ENCODE measurements around the gene APRT.
"Not testable (repeated sequence)": the region's sequence is repeated elsewhere in the genome, so short reads cannot be mapped to it uniquely, and the experiment has no call there.

Gene APRT

GRCh38 chr16:88807626-88808453, 3.9 kb downstream of the APRT start:
- no peak for DNase-seq (ENCODE audit: low read depth)

DNA sequence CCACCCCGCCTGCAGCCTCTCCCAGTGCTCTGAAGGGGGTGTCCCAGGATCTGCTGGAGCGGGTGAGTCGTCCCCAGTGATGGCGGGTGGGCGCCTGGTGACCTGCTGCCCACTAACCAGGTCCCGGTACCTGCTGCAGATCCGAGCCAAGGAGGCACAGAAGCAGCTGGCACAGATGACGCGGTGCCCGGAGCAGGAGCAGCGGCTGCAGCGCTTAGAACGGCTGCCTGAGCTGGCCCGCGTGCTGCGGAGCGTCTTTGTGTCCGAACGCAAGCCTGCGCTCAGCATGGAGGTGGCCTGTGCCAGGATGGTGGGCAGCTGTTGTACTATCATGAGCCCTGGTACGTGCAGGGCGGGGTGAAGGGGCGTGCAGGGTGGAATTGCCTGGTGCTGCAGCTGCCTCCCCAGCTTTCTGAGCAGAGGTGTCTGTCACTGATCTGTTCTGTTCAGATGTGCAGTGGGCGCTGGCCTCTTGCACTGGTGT, 4.5 kb downstream of the APRT start:
- DNase-seq (ENCODE audit: low read depth): no peak

DNA sequence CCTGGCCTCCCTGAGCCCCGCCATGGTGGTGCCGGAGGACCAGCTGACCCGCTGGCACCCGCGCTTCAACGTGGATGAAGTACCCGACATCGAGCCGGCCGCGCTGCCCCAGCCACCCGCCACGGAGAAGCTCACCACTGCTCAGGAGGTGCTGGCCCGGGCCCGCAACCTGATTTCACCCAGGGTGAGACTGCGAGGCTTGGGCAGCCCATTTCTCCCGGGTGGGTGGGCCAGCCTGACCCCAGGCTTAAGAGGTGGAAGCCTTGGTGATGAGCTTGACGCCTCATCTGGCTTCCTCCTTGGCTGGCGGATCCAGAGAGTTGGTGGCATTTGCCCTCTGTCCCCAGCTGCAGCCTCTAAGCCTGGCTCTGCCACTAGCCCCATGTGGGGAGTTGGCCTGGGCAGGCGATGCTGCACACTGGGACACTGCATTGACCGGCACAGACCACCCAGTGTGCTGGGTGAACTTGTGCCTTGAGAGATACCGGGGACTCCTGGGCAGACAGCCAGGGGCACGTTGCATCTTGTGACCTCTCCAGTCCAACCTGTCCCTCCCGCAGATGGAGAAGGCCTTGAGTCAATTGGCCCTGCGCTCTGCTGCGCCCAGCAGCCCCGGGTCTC, 5.1 kb downstream of the APRT start:
- DNase-seq (ENCODE audit: low read depth): no peak

DNA sequence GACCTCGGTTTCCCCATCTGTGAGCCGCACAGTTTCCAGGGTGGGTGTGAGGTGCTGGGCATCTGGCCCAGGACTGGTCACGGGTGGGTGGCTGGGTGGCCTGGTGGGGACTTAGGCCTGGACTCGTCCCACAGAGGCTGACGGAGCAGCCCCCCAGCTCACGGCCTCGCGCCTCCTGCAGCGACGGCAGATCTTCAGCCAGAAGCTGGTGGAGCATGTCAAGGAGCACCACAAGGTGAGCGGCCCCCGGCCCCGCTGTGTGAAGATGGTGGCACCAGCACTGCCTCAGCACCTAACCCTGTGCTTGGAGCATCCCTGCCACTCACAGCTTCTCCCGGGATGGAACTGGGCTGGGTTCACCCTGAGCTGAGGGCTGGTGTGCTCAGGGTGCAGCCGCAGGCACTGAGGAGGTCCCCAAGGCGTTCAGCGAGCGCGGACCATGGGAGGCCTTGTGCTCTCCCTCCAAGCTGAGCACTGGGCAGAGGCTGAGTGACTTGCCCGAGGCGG, 5.8 kb downstream of the APRT start:
- DNase-seq (ENCODE audit: low read depth): no peak

DNA sequence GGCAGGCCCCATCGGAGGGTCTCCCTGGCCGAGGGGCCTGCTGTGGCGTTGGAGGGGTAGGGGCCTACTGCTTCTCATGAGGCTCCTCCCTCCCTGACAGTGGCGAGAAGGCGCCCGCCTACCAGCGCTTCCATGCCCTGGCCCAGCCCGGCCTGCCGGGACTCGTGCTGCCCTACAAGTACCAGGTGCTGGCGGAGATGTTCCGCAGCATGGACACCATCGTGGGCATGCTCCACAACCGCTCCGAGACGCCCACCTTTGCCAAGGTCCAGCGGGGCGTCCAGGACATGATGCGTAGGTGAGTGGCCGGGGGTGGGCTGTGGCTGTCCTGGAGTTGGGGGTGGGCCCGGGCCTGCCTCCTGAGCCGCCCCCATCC, 6.4 kb downstream of the APRT start:
- no peak for DNase-seq (ENCODE audit: low read depth)

DNA sequence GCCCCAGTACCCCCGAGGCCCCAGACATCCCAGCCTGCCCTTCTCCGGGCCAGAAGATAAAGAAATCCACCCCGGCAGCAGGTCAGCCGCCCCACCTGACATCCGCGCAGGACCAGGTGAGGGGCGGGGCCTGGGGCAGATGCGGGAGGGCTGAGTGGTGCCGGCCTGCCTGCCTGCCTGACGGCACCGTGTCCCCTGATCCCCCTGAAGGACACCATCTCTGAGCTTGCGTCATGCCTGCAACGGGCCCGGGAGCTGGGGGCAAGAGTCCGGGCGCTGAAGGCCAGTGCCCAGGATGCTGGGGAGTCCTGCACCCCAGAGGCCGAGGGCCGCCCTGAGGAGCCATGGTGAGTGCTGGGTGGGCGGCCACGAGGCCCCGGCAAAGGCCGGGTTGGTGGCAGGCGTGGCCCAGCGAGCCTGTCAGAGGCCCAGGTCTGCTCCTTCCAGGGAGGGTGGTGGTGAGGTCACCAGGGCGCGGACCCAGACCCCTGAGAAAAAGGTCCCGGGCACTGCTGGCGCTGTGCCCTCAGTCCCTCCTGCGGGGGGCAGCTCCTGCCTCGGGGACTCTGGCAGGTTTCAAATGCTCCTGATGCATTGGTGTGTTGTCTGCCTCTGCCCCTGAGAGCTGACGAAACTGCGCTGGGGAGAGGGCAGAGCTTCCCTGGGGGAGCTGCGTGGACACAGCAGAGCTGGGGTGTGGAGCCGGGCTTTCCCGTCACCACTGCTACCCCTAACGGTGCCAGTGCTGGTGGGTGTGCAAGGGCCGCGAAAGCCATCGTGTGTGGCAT, 7.0 kb downstream of the APRT start:
- DNase-seq (ENCODE audit: low read depth): no peak

DNA sequence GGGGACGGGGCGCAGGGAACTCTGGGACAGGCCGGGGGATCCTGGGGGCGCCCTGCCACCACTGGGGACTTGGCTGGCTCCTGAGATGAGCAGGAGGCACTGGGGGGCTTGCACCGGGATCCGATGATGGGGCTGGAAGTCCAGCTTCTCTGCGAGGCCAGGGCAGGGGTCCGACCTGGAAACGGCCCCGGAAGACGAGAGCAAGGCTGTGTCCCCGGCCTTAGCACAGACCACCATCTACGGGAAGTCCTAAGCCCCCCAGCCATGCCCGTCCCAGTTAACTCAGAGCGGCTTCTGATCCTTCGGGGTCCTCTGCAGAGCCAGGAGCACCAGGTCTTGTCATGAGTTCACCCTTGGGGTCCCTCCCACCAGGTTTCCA, 7.6 kb downstream of the APRT start:
- no peak for DNase-seq (ENCODE audit: low read depth)

DNA sequence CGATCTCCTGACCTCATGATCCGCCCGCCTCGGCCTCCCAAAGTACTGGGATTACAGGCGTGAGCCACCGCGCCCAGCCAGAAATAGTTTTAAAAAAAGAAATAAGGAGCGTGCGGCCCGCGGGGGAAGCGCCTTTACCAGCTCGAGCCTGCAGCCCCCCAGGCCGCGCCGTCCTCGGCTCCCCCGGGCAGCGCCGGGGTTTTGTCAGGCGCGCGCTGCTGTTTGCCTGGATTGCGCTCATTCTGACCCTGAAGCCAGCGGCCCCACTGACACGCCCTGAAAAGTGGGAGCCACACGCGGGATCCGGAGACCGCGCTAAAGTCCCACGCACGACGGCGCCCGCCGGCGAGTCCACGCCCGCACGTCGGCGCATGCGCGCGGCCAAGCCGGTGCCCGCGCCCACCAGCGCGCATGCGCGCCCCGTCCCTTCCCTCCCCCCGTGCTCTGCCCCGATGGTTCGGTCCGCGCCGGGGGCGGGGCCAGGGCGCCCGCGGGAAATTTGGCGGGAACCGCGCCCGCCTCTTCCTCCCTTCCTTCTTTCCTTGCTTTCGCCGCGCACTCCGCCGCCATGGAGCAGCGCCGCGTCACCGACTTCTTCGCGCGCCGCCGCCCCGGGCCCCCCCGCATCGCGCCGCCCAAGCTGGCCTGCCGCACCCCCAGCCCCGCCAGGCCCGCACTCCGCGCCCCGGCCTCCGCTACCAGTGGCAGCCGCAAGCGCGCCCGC, 8.3 kb downstream of the APRT start, which contains the start of gene CDT1:
TSS of gene CDT1 (plus strand) at position 526 of the 724 bp plus-strand sequence. CDS start at position 569, 43 bp downstream.
- DNase-seq (ENCODE audit: low read depth): peak; percentile 81

DNA sequence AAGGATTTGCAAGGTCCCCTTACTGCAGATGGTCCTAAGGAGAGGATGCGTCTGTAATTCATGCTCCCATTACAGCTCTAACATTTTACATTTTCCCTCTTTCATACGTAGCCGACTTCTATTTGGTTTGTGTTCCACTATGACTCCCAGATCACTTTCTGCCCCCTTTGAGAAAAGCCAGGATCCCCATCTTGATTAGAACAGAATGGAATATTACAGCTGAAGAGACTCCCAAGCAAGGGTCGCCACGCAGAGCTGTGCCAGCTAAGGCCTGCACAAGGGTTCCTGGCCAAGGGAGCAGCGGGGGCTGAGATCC, 11.5 kb downstream of the APRT start:
- no peak for DNase-seq (ENCODE audit: low read depth)

DNA sequence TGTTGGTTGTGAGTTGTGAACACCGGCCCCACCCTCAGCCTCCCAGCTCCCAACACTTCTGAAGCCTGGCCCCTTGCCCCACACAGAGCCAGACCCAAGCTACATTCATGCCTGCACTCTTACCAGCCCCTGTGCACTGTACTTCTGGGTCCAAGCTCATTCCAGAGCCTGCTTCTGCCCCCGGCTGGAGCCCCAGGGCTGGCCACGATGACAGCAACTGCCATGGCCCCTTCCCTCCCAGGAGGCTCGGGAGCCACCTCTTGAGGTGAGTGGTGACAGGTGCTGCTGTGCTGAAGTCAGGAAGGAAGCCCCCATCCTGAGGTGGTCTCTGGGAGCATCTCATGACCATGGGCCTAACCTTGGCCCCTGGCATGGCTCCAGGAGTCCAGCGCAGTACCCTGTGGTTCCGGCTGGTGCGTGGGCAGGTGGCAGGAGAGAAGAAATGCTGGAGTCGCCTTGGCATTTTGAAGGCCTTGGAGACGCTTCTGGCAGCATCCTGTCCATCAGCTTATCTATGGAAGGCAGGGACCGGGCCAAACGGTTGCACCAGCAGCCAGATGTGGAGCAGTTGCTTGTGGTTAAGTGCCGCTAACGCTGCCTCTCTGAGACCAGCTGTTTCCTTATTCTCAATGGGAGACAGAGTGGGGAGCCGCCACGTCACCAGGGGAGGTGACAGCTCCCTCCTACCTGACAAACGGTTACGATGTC, 12.0 kb downstream of the APRT start:
- no peak for DNase-seq (ENCODE audit: low read depth)

DNA sequence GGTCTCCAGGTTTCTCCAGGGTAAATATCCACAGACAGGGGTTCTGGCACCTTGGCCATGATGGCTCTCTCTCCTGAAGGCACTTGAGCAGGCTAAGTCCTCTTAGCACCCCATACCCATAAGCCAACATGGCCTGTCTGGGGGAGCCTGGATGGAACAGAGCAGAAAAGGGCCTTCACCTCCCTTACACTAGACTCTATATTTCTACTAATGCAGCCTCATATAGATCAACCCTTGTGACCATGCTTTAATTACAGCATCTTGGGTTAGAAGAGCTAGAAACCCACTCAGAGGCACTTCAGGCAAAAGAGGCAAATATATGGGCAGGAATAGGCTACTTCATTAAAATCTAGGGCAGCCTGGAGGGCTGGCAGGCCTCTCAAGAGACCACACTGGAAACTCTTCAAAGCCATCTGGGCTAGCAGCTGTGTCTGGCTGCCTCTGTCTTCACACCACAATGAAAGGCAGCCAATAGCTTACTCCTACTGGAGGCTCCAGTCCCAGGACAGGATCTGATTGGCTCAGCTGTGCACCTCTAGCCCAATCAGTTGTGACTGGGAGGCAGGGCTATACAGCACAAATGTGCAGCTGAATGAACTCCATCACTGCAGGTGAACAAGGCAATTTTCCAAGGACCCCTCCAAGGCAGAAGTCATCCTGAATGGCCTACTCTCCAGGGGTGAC, 12.8 kb downstream of the APRT start:
- no peak for DNase-seq (ENCODE audit: low read depth)

DNA sequence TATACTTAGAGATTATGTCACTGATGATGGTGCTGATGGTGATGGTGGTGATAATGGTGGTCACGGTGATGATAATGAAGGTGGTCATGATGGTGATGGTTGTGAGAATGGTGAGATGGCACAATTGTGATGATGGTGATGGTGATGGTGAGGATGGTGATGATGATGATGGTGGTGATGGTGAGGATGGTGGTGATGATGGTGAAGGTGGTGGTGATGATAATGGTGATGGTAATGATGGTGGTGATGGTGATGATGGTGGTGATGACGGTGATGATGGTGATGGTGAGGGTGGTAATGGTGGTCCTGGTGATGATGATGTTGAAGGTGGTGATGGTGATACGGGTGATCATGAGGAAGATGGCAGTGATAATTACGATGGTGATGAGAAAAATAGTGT, 13.7 kb downstream of the APRT start:
- no peak for DNase-seq (ENCODE audit: low read depth)

DNA sequence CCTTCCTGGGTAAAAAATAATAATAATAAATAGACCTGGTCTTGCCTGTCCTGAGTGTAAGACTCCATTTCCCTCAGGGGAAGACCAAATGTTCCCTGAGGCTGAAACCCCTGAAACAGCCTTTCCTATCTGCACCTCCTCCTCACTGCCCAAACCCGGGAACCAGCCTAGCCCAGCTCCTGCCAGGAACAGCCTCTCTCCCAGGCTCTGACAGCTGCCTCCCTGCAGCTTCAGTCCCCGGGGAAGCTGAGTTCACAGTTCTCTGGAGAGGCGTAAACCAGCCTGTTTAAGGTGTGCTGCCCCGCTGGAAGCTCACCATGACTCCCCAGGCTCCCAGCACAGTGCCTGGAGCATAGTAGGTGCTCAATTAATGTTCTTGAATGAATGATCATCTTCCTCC, 15.4 kb downstream of the APRT start:
- DNase-seq (ENCODE audit: low read depth): no peak

GRCh38 chr16:88793251-88793954, 18.3 kb downstream of the APRT start:
- no peak for DNase-seq (ENCODE audit: low read depth)

GRCh38 chr16:88792668-88793250, 19.0 kb downstream of the APRT start:
- no peak for DNase-seq (ENCODE audit: low read depth)

- no peak for DNase-seq (ENCODE audit: low read depth)
Observed at GRCh38 chr16:88792078-88792550, 19.6 kb downstream of the APRT start.

- DNase-seq (ENCODE audit: low read depth): no peak
Observed at GRCh38 chr16:88790312-88791211, 21.2 kb downstream of the APRT start.

- DNase-seq (ENCODE audit: low read depth): no peak
Observed at GRCh38 chr16:88789594-88789993, 22.1 kb downstream of the APRT start.

GRCh38 chr16:88788749-88789148, 23.0 kb downstream of the APRT start:
- DNase-seq (ENCODE audit: low read depth): not testable (repeated sequence)
